Astrocyte (in vitro differentiated cells and primary cell): ENCODE measurements around the gene HFM1. TPM values are rescaled to one million over a fixed set of nuclear protein-coding genes. Genes with fewer than 3 reads are reported as not detected.

Source experiments
- DNase-seq: peaks from one replicate; pipeline ENCODE4 v3.0.0-alpha.2; 2010; ENCODE audit warnings: low read depth
- FAIRE-seq: peaks from 2 replicates; lab custom pipeline; 2011; peaks lifted over from hg19 to GRCh38; lab: Jason Lieb, UNC
- H2AFZ ChIP-seq: 2 replicates; pipeline ENCODE4 v1.6.0; 2012; ENCODE audit warnings: low read depth, low read length, inconsistent platforms
- H3K27ac ChIP-seq: 2 replicates; pipeline ENCODE4 v1.5.1; 2011; ENCODE audit warnings: low read depth, low read length, inconsistent platforms
- H3K27me3 ChIP-seq: 2 replicates; pipeline ENCODE4 v1.6.0; 2011; ENCODE audit warnings: low read length, inconsistent platforms; ENCODE audit not compliant: insufficient read depth
- H3K36me3 ChIP-seq: 2 replicates; pipeline ENCODE4 v1.5.1; 2011; ENCODE audit warnings: low read length, inconsistent platforms; ENCODE audit not compliant: insufficient read depth
- H3K4me1 ChIP-seq: 2 replicates; pipeline ENCODE4 v1.5.1; 2011; ENCODE audit warnings: low read length, inconsistent platforms; ENCODE audit not compliant: insufficient read depth
- H3K4me2 ChIP-seq: 2 replicates; pipeline ENCODE4 v1.6.0; 2012; ENCODE audit warnings: low read length, inconsistent platforms
- H3K4me3 ChIP-seq: 2 replicates; pipeline ENCODE4 v1.5.1; 2011; ENCODE audit warnings: low read depth, mild to moderate bottlenecking, low read length, inconsistent platforms; ENCODE audit not compliant: insufficient read depth
- H3K79me2 ChIP-seq: 2 replicates; pipeline ENCODE4 v1.6.0; 2012; ENCODE audit warnings: mild to moderate bottlenecking, low read length, inconsistent platforms; ENCODE audit not compliant: insufficient read depth
- H3K9ac ChIP-seq: 2 replicates; pipeline ENCODE4 v1.6.0; 2012; ENCODE audit warnings: mild to moderate bottlenecking, low read length, inconsistent platforms
- H3K9me3 ChIP-seq: 2 replicates; pipeline ENCODE4 v1.5.1; 2012; ENCODE audit warnings: low read depth, mild to moderate bottlenecking, low read length, inconsistent platforms; ENCODE audit not compliant: insufficient read depth
- H4K20me1 ChIP-seq: 2 replicates; pipeline ENCODE4 v1.6.0; 2012; ENCODE audit warnings: low read length, inconsistent platforms; ENCODE audit not compliant: insufficient read depth
- H3K27ac Mint-ChIP-seq: one replicate; pipeline ENCODE4 v1.8.0; 2021; ENCODE audit warnings: mild to moderate bottlenecking, mixed read lengths; ENCODE audit not compliant: unreplicated experiment
- H3K27me3 Mint-ChIP-seq: one replicate; pipeline ENCODE4 v1.8.0; 2021; ENCODE audit warnings: low read depth, mixed read lengths; ENCODE audit not compliant: unreplicated experiment
- H3K36me3 Mint-ChIP-seq: one replicate; pipeline ENCODE4 v1.8.0; 2021; ENCODE audit warnings: low read depth, mixed read lengths; ENCODE audit not compliant: unreplicated experiment
- H3K4me1 Mint-ChIP-seq: one replicate; pipeline ENCODE4 v1.8.0; 2021; ENCODE audit warnings: low read depth, mixed read lengths; ENCODE audit not compliant: unreplicated experiment
- H3K4me3 Mint-ChIP-seq: one replicate; pipeline ENCODE4 v1.8.0; 2021; ENCODE audit warnings: mild to moderate bottlenecking, moderate library complexity, mixed read lengths; ENCODE audit not compliant: unreplicated experiment
- H3K9me3 Mint-ChIP-seq: one replicate; pipeline ENCODE4 v1.8.0; 2021; ENCODE audit warnings: mild to moderate bottlenecking, mixed read lengths; ENCODE audit not compliant: unreplicated experiment
- EZH2 ChIP-seq: IDR thresholded peaks from 2 replicates; pipeline ENCODE4 v1.6.1; 2012; ENCODE audit warnings: mild to moderate bottlenecking, low read length, inconsistent platforms; ENCODE audit not compliant: insufficient read depth
- total RNA-seq: library from RNA; stranded (reverse); gene quantifications from 2 replicates; pipeline ENCODE4 v1.2.1, GENCODE V29; 2021
- TF ChIP-seq, protein P1 (sequence below): IDR thresholded peaks from 2 replicates; pipeline ENCODE4 v1.5.1; 2011; ENCODE audit warnings: low read depth, mild to moderate bottlenecking, inconsistent platforms, low read length, moderate library complexity; ENCODE audit not compliant: insufficient read depth

The HFM1 gene
- total RNA-seq, 1 donor from 2014 or later, result 0.39 TPM

DNA sequence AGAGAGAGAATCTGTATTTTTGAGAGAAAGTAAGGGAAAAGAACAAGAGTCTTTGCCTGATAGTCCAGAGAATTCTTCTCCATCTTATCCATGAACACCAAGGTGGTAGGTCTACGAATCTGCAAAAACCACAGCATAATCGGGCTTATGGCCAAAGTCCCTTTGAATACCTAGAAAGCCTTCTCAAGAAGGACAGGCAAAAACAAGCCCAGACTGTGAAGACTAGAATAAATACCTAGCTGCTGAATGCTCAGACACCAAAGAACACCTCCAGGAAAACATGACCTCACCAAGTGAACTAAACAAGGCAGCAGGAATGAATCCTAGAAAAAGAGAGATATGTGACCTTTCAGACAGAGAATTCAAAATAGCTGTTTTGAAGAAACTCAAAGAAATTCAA, 79.2 kb downstream of the HFM1 start:
- Mint-ChIP-seq H3K4me1 (peaks cover 8% of the 10 kb centered on the region), H3K4me3 (no peak overlapping the region)
- H3K9ac ChIP-seq, result no peak overlapping the region

DNA sequence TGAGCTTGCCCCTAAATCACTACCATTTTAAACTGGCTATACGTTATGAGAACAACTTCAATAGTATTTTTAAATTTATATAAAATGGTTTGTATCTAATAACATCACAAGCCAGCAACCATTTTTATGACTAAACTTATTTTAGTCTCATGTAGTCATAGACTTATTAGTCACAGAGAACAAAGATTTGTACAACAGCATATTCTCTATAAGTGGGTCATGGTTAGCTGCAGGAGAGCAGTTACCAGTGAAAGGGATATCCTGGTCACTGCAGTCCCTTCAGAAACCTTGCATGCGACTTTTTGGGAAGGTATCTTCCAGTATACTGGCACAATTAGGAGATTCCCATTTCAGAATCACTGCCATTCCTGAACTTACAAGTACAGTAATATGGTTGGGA, 90.0 kb downstream of the HFM1 start:
- Histone ChIP-seq H3K4me3 (no peak overlapping the region), H3K79me2 (no peaks in the 10 kb centered on the region), H3K36me3 (no peaks in the 10 kb centered on the region), H3K4me1 (no peaks in the 10 kb centered on the region), H3K27ac (no peak overlapping the region), H3K9me3 (no peaks in the 10 kb centered on the region), H3K4me2 (no peak overlapping the region), H4K20me1 (no peaks in the 10 kb centered on the region), H3K27me3 (no peaks in the 10 kb centered on the region), H2AFZ (no peak overlapping the region), H3K9ac (no peak overlapping the region)
- no peak overlapping the region for H3K27ac Mint-ChIP-seq
- H3K4me3 Mint-ChIP-seq, result no peak overlapping the region
- no peak for FAIRE-seq
- H3K27me3 Mint-ChIP-seq, result no peaks in the 10 kb centered on the region
- TF ChIP-seq, protein P1, sequence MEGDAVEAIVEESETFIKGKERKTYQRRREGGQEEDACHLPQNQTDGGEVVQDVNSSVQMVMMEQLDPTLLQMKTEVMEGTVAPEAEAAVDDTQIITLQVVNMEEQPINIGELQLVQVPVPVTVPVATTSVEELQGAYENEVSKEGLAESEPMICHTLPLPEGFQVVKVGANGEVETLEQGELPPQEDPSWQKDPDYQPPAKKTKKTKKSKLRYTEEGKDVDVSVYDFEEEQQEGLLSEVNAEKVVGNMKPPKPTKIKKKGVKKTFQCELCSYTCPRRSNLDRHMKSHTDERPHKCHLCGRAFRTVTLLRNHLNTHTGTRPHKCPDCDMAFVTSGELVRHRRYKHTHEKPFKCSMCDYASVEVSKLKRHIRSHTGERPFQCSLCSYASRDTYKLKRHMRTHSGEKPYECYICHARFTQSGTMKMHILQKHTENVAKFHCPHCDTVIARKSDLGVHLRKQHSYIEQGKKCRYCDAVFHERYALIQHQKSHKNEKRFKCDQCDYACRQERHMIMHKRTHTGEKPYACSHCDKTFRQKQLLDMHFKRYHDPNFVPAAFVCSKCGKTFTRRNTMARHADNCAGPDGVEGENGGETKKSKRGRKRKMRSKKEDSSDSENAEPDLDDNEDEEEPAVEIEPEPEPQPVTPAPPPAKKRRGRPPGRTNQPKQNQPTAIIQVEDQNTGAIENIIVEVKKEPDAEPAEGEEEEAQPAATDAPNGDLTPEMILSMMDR, result no peak
- TF ChIP-seq EZH2, result no peak
- no peaks in the 10 kb centered on the region for H3K4me1 Mint-ChIP-seq
- DNase-seq, result no peak
- H3K9me3 Mint-ChIP-seq, result peaks cover 6% of the 10 kb centered on the region
- H3K36me3 Mint-ChIP-seq, result no peaks in the 10 kb centered on the region

More for the DNA sequence above, 79.2 kb downstream of the HFM1 start:
- DNase-seq (no peak), FAIRE-seq (no peak)
- Histone ChIP-seq H3K36me3 (no peaks in the 10 kb centered on the region), H3K4me2 (no peak overlapping the region), H3K4me3 (no peak overlapping the region), H2AFZ (no peak overlapping the region), H3K27me3 (no peaks in the 10 kb centered on the region), H3K27ac (no peak overlapping the region), H4K20me1 (no peaks in the 10 kb centered on the region), H3K4me1 (no peaks in the 10 kb centered on the region), H3K79me2 (no peaks in the 10 kb centered on the region), H3K9me3 (no peaks in the 10 kb centered on the region)
- H3K27me3 Mint-ChIP-seq, result no peaks in the 10 kb centered on the region
- TF ChIP-seq, protein P1, result no peak
- TF ChIP-seq EZH2, result no peak
- no peak overlapping the region for H3K27ac Mint-ChIP-seq
- H3K36me3 Mint-ChIP-seq, result peaks cover 5% of the 10 kb centered on the region
- no peaks in the 10 kb centered on the region for H3K9me3 Mint-ChIP-seq

DNA sequence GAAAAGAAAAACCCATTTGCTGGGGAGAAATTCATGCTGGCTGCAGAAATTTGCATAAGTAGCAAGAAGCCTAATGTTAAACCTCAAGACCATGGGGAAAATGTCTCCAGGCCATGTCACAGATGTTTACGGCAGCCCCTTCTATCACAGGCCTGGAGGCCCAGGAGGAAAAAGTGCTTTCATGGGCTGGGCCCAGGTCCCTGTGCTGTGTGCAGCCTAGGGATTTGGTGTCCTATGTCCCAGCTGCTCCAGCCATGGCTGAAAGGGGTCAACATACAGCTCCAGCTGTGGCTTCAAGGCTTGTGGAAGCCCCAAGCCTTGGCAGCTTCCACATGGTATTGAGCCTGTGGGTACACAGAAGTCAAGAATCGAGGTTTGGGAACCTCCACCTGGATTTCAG, 93.0 kb downstream of the HFM1 start:
- DNase-seq, result no peak
- H3K9me3 ChIP-seq, result no peaks in the 10 kb centered on the region
- no peaks in the 10 kb centered on the region for H3K36me3 ChIP-seq
- no peaks in the 10 kb centered on the region for H3K4me1 ChIP-seq
- H3K4me3 ChIP-seq, result no peak overlapping the region
- no peaks in the 10 kb centered on the region for H4K20me1 ChIP-seq
- H3K9ac ChIP-seq, result no peak overlapping the region
- TF ChIP-seq, protein P1, result no peak
- no peak for TF ChIP-seq EZH2
- Mint-ChIP-seq H3K4me3 (no peak overlapping the region), H3K9me3 (peaks cover 10% of the 10 kb centered on the region), H3K36me3 (no peaks in the 10 kb centered on the region), H3K27me3 (no peaks in the 10 kb centered on the region), H3K27ac (no peak overlapping the region), H3K4me1 (no peaks in the 10 kb centered on the region)
- FAIRE-seq, result no peak
- no peak overlapping the region for H2AFZ ChIP-seq
- no peak overlapping the region for H3K4me2 ChIP-seq
- H3K27ac ChIP-seq, result no peak overlapping the region
- no peaks in the 10 kb centered on the region for H3K79me2 ChIP-seq
- H3K27me3 ChIP-seq, result no peaks in the 10 kb centered on the region
